Large intestine (tissue), 3 donors: ENCODE measurements around the gene USP36. TPM values are rescaled to one million over a fixed set of nuclear protein-coding genes. Genes with fewer than 3 reads are reported as not detected.
"Not testable (repeated sequence)": the region's sequence is repeated elsewhere in the genome, so short reads cannot be mapped to it uniquely, and the experiment has no call there.

Experiments used
- DNase-seq, 2 donors: peaks; one replicate each; pipeline versions ENCODE4 v3.0.0 to v3.0.0-alpha.2; 2013
- H3K27ac ChIP-seq: one replicate; pipeline ENCODE4 v1.5.1; 2013; ENCODE audit warnings: low read length
- H3K27me3 ChIP-seq: 2 replicates; pipeline ENCODE4 v1.6.1; 2013; ENCODE audit warnings: low read length; ENCODE audit not compliant: control insufficient read depth, insufficient read depth
- H3K36me3 ChIP-seq: 2 replicates; pipeline ENCODE4 v1.6.1; 2013; ENCODE audit warnings: low read length; ENCODE audit not compliant: control insufficient read depth, insufficient read depth
- H3K4me1 ChIP-seq: one replicate; pipeline ENCODE4 v1.6.1; 2013; ENCODE audit warnings: low read length; ENCODE audit not compliant: control insufficient read depth, insufficient read depth
- H3K4me3 ChIP-seq: one replicate; pipeline ENCODE4 v1.5.1; 2013; ENCODE audit warnings: low read length
- H3K9me3 ChIP-seq: one replicate; pipeline ENCODE4 v1.6.1; 2013; ENCODE audit warnings: mild to moderate bottlenecking, low read depth, low read length, moderate library complexity; ENCODE audit not compliant: control insufficient read depth
- WGBS: methylation state at CpG from one replicate; pipeline ENCODE4 v1.1.5; 2013; ENCODE audit warnings: low lambda C conversion rate; ENCODE audit not compliant: insufficient coverage; 5-methylcytosine and 5-hydroxymethylcytosine counted together
- polyA plus RNA-seq: library from polyadenylated mRNA; unstranded; fragments of 120-200 nt; gene quantifications from one replicate; pipeline ENCODE4 v1.2.1, GENCODE V29; 2013

The USP36 gene
- polyA plus RNA-seq, 1 donor, result 49.0 TPM

- Histone ChIP-seq H3K9me3 (no peaks in the 10 kb centered on the region), H3K4me1 (no peaks in the 10 kb centered on the region), H3K27me3 (no peaks in the 10 kb centered on the region), H3K27ac (no peak overlapping the region), H3K4me3 (no peak overlapping the region), H3K36me3 (peaks cover 33% of the 10 kb centered on the region)
- no peak for DNase-seq
- WGBS, result 87% methylated on average over 3 of the region's 6 CpGs
Observed at GRCh38 chr17:78872486-78872885, 31.9 kb upstream of the USP36 start.

DNA sequence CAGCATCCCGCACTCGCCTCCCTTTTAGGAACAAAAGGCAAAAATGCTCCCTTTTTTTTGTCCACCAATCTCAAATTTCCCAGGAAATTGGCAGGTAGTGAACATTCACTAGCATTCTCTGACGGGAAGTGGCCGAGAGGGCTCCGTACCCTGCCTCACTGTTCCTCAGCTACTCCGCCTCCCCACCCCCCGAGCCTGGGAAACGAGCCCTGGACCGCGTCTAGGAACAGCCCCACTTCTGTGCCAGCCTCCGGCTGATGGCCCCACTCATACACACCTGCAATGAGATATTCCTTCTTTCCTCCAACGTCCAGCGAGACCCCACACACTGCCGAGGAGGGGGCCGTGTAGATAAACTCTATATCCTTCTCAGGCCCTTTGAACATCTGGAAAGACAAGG is 30.0 kb upstream of the USP36 start:
- Histone ChIP-seq H3K27ac (no peak overlapping the region), H3K27me3 (no peaks in the 10 kb centered on the region), H3K9me3 (no peaks in the 10 kb centered on the region), H3K36me3 (peaks cover 33% of the 10 kb centered on the region), H3K4me3 (no peak overlapping the region), H3K4me1 (no peaks in the 10 kb centered on the region)
- no CpG with 5 or more reads among the region's 15 CpGs for WGBS
- no peak for DNase-seq

DNA sequence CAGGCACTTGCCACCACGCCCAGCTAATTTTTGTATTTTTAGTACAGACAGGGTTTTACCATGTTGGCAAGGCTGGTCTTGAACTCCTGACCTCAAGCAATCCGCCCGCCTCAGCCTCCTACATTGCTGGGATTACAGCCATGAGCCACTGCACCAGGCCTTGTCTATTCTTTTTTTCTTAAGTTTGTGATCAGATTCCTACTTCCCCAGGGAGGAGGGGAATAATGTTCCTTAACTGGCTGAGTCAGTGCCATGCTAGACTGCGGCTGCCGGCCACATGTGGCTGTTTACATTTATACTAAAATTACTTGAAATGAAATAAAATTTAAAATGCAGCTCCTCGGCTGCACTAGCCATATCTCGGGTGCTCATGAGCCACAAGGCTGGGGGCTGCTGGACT is 27.8 kb upstream of the USP36 start:
- no peak overlapping the region for H3K27ac ChIP-seq

DNA sequence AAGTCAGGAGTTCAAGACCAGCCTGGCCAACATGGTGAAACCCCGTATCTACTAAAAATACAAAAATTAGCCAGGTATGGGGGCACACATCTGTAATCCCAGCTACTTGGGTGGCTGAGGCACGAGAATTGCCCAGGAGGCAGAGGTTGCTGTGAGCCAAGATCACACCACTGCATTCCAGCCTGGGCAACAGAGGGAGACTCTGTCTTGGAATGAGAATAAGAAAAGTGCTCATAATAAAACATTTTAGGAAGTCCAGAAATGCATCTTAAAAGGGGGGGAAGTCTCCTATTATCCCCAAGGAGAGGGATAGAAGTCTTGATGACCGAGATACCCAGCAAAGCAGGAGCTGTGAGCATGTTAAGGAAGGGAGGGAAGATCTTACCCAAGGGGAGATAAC is 26.4 kb upstream of the USP36 start:
- not testable (repeated sequence) for H3K4me1 ChIP-seq, H3K27me3 ChIP-seq, H3K9me3 ChIP-seq, H3K4me3 ChIP-seq, H3K27ac ChIP-seq, DNase-seq
- peaks cover 25% of the 10 kb centered on the region for H3K36me3 ChIP-seq
- no CpG with 5 or more reads among the region's 3 CpGs for WGBS

More for the DNA sequence above, 27.8 kb upstream of the USP36 start:
- H3K4me3 ChIP-seq, result no peak overlapping the region
- H3K36me3 ChIP-seq, result peaks cover 29% of the 10 kb centered on the region
- no peaks in the 10 kb centered on the region for H3K27me3 ChIP-seq
- H3K4me1 ChIP-seq, result no peaks in the 10 kb centered on the region
- WGBS, result no CpG with 5 or more reads among the region's 7 CpGs
- no peaks in the 10 kb centered on the region for H3K9me3 ChIP-seq
- no peak for DNase-seq

GRCh38 chr17:78865682-78866390 is 25.2 kb upstream of the USP36 start:
- no peak overlapping the region for H3K27ac ChIP-seq
- peaks cover 19% of the 10 kb centered on the region for H3K36me3 ChIP-seq
- H3K4me3 ChIP-seq, result no peak overlapping the region
- no peaks in the 10 kb centered on the region for H3K27me3 ChIP-seq
- no peaks in the 10 kb centered on the region for H3K9me3 ChIP-seq
- WGBS, result 46% methylated on average over 8 of the region's 19 CpGs
- no peaks in the 10 kb centered on the region for H3K4me1 ChIP-seq
- DNase-seq, result peak; percentile 53 to 65

DNA sequence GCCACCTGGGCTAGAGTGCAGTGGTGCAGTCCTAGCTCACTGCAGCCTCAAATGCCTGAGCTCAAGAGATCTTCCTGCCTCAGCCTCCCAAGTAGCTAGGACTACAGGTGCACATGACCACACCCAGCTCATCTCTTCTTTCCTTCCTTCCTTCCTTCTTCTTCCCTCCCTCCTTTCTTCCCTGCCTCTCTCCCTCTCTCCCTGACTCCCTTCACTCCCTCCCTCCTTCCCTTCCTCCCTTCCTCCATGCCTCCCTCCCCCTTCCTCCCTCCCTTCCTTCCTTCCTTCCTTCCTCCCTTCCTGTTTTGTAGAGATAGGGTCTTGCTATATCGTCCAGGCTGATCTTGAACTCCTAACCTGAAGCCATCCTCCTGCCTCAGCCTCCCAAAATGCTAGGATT is 23.5 kb upstream of the USP36 start:
- no peak overlapping the region for H3K4me3 ChIP-seq
- H3K9me3 ChIP-seq, result no peaks in the 10 kb centered on the region
- no peaks in the 10 kb centered on the region for H3K27me3 ChIP-seq
- peaks cover 9% of the 10 kb centered on the region for H3K36me3 ChIP-seq
- WGBS, result no CpG with 5 or more reads among the region's 1 CpG
- no peak for DNase-seq
- no peak overlapping the region for H3K27ac ChIP-seq
- H3K4me1 ChIP-seq, result no peaks in the 10 kb centered on the region

DNA sequence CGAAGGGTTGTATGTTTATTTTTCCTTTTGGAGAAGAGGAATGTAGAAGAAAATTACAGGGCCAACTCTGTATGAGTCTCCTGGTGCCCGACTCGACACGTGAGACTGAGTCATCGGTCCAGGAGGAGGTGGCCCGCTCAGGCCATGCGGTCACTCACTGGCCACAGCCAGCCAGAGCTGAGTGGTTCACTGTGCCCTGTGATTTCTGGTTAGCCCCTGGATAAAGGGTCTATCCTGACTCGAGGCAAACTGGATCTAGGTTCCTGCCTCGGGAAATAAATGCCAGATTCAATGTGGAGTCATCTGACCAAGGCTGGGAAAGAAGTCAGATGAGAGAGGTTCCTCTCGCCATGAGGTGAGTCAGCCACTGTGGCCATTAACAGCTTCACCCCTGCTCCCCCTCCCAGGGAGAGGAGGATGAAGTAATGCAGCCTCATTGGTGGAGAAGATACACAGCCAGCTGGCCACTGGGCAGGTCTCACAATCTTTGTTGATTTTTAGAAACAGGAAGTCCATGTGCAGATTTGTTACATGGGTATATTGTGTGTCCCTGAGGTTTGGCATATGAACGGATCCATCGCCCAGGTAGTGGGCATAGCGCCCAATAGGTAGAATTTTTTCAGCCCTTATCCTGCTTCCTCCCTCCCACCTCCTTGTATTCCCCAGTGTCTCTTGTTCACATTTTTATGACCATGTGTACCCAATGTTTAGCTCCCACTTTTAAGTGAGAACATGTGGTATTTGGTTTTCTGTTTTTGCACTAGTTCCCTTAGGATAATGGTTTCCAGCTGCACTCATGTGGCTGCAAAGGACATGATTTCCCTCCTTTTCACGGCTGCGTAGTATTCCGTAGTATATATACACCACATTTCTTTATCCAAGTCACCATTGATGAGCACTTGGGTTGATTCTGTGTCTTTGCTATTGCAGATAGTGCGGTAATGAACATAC is 21.7 kb upstream of the USP36 start:
- H3K36me3 ChIP-seq, result peaks cover 5% of the 10 kb centered on the region
- no peaks in the 10 kb centered on the region for H3K4me1 ChIP-seq
- no peak overlapping the region for H3K27ac ChIP-seq
- H3K9me3 ChIP-seq, result no peaks in the 10 kb centered on the region
- H3K27me3 ChIP-seq, result no peaks in the 10 kb centered on the region
- DNase-seq, result peak in 1 of 2 donors; percentile 39
- no peak overlapping the region for H3K4me3 ChIP-seq
- WGBS, result 100% methylated on average over 4 of the region's 17 CpGs

DNA sequence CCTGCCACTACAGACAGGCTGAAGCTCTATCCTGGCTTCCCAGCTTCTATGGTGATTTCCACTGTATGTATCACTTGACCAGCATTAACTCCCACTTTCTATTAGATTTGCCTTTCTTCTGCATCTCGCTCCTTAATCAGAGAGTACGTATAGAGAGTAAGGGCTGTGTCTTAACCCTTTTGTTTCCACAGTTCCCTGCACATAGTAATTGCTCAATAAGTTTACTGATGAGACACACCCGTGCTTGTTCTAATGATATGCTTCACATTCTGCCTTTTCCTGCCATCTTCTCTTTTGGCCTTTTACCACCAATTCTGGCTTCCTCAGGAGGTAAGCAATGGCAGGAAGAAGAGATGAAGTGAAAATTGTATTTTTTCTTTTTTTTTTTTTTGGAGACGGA is 20.6 kb upstream of the USP36 start:
- Histone ChIP-seq H3K4me3 (no peak overlapping the region), H3K27ac (no peak overlapping the region), H3K36me3 (peaks cover 15% of the 10 kb centered on the region), H3K9me3 (no peaks in the 10 kb centered on the region), H3K4me1 (no peaks in the 10 kb centered on the region), H3K27me3 (no peaks in the 10 kb centered on the region)
- WGBS, result 100% methylated on average over 1 of the region's 4 CpGs
- no peak for DNase-seq

- Histone ChIP-seq H3K27ac (no peak overlapping the region), H3K4me3 (no peak overlapping the region)
- no CpG with 5 or more reads among the region's 4 CpGs for WGBS
Observed at GRCh38 chr17:78859051-78859450, 18.4 kb upstream of the USP36 start.

GRCh38 chr17:78857266-78857665 is 16.7 kb upstream of the USP36 start:
- Histone ChIP-seq H3K27me3 (no peaks in the 10 kb centered on the region), H3K9me3 (no peaks in the 10 kb centered on the region), H3K4me3 (no peak overlapping the region), H3K36me3 (peaks cover 32% of the 10 kb centered on the region), H3K4me1 (peaks cover 10% of the 10 kb centered on the region), H3K27ac (no peak overlapping the region)
- WGBS, result no CpG with 5 or more reads among the region's 14 CpGs
- no peak for DNase-seq

More at GRCh38 chr17:78859051-78859450, 18.4 kb upstream of the USP36 start:
- Histone ChIP-seq H3K9me3 (no peaks in the 10 kb centered on the region), H3K4me1 (peaks cover 7% of the 10 kb centered on the region), H3K36me3 (peaks cover 32% of the 10 kb centered on the region), H3K27me3 (no peaks in the 10 kb centered on the region)
- no peak for DNase-seq
